OCI-LY3 (cell line): ENCODE measurements around the gene ARNT2.

Source experiments
- CTCF ChIP-seq: fragments of 200-600, 300-600 bp; sonication (generic); IDR thresholded peaks from 2 replicates; pipeline ENCODE4 v1.5.1; 2014; ENCODE audit warnings: antibody characterized with exemption, low read length, low read depth
- EZH2phosphoT487 ChIP-seq: fragments of 200-600 bp; shearing (Covaris generic); IDR thresholded peaks from 2 replicates; pipeline ENCODE4 v1.6.1; 2018; ENCODE audit warnings: antibody characterized with exemption, mixed run types, low read depth

GRCh38 chr15:80503319-80503952, 99.3 kb downstream of the ARNT2 start:
- TF ChIP-seq CTCF (no peak), EZH2phosphoT487 (no peak)
